GM10248 (cell line): ENCODE measurements around the gene NPFFR1.

Experiments
- CTCF ChIA-PET: fragments of 300-600 bp; sonication (Branson Sonifier 250); formaldehyde crosslinking; extraction: SDS; loops from one replicate; lab custom pipeline; 2021; ENCODE audit warnings: antibody characterized with exemption; lab: Yijun Ruan, JAX
- POLR2A ChIA-PET: fragments of 350-650 bp; sonication (Branson Sonifier 250); formaldehyde crosslinking; extraction: SDS; loops from one replicate; lab custom pipeline; 2020; ENCODE audit warnings: antibody characterized with exemption; lab: Yijun Ruan, JAX
- DNase-seq: peaks from one replicate; pipeline ENCODE4 v3.0.0; 2012; ENCODE audit errors: extremely low spot score
- CTCF ChIP-seq: IDR thresholded peaks from 2 replicates; pipeline ENCODE4 v1.5.1; 2012; ENCODE audit warnings: mild to moderate bottlenecking, low read depth; ENCODE audit errors: extremely low read depth, missing control alignments, control extremely low read depth

The NPFFR1 gene

GRCh38 chr10:70295926-70296325 is 12.1 kb upstream of the NPFFR1 start:
- ChIA-PET POLR2A (no interaction called here), CTCF (interaction anchor here (1.0 to 3.5 kb wide), 4 partner anchors 14 to 126 kb away, joined by 3 to 8 read pairs (median 5); no protein-coding TSS in a partner anchor)
- DNase-seq, result no peak
- no peak for TF ChIP-seq CTCF

GRCh38 chr10:70295321-70295720 is 11.5 kb upstream of the NPFFR1 start:
- ChIA-PET CTCF (interaction anchor here (1.0 to 3.5 kb wide), 3 partner anchors 13 to 127 kb away, joined by 3 to 8 read pairs (median 3); no protein-coding TSS in a partner anchor), POLR2A (no interaction called here)
- DNase-seq, result no peak
- TF ChIP-seq CTCF, result no peak

GRCh38 chr10:70293169-70293843 is 9.5 kb upstream of the NPFFR1 start:
- TF ChIP-seq CTCF, result no peak
- POLR2A ChIA-PET, result interaction anchor here (0.7 kb wide), 1 partner anchor 27 kb away, joined by 3 read pairs; no protein-coding TSS in a partner anchor
- CTCF ChIA-PET, result interaction anchor here (0.9 to 6.2 kb wide), 5 partner anchors 9 to 71 kb away, joined by 3 to 39 read pairs (median 7); no protein-coding TSS in a partner anchor
- peak; percentile 76 for DNase-seq

DNA sequence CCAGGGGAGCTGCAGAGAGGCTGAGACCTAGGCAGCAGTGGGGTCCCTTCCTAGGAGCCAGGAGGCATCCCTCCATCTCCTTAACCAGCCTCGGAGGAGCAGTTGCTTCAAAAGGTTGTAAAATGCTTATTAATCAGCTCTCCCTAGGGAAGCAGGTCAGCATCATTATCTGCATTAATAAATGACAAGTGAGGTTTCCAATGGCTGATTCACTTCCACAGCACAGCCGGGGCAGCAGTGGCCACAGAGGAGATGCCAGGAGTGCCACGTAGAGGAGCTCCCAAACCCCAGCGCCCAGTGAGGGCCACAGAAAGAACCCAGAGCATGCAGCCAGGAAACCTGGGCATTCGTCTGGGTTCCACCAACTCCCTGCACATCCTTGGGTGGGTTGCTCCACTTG is 8.2 kb upstream of the NPFFR1 start:
- no peak for TF ChIP-seq CTCF
- CTCF ChIA-PET, result interaction anchor here (1.9 to 6.2 kb wide), 4 partner anchors 18 to 72 kb away, joined by 6 to 39 read pairs (median 8); no protein-coding TSS in a partner anchor
- DNase-seq, result no peak
- POLR2A ChIA-PET, result no interaction called here

- TF ChIP-seq CTCF, result no peak
- no peak for DNase-seq
- CTCF ChIA-PET, result interaction anchor here (0.9 to 6.2 kb wide), 4 partner anchors 16 to 74 kb away, joined by 3 to 39 read pairs (median 6); no protein-coding TSS in a partner anchor
- POLR2A ChIA-PET, result no interaction called here
Measured at GRCh38 chr10:70289739-70290138, 5.9 kb upstream of the NPFFR1 start.

- CTCF ChIA-PET, result no interaction called here
Measured at GRCh38 chr10:70286616-70287015, 2.8 kb upstream of the NPFFR1 start.

More at GRCh38 chr10:70286616-70287015, 2.8 kb upstream of the NPFFR1 start:
- no peak for DNase-seq
- no peak for TF ChIP-seq CTCF
- POLR2A ChIA-PET, result no interaction called here
